Osteocyte (in vitro differentiated cells): ENCODE data around the gene ZNF605. TPM values are rescaled to one million over a fixed set of nuclear protein-coding genes. Genes with fewer than 3 reads are reported as not detected.
"Not testable (repeated sequence)": the region's sequence is repeated elsewhere in the genome, so short reads cannot be mapped to it uniquely, and the experiment has no call there.

ENCODE experiments used
- DNase-seq: peaks from one replicate; pipeline ENCODE4 v3.0.0; 2021; ENCODE audit warnings: mixed read lengths; ENCODE audit not compliant: unreplicated experiment; ENCODE audit errors: extremely low spot score
- H3K27ac Mint-ChIP-seq: one replicate; pipeline ENCODE4 v1.8.0; 2021; ENCODE audit warnings: mild to moderate bottlenecking, mixed read lengths; ENCODE audit not compliant: unreplicated experiment
- H3K27me3 Mint-ChIP-seq: one replicate; pipeline ENCODE4 v1.8.0; 2021; ENCODE audit warnings: mixed read lengths; ENCODE audit not compliant: unreplicated experiment
- H3K36me3 Mint-ChIP-seq: one replicate; pipeline ENCODE4 v1.8.0; 2021; ENCODE audit warnings: mixed read lengths; ENCODE audit not compliant: unreplicated experiment
- H3K4me1 Mint-ChIP-seq: one replicate; pipeline ENCODE4 v1.8.0; 2021; ENCODE audit warnings: mixed read lengths; ENCODE audit not compliant: unreplicated experiment
- H3K4me3 Mint-ChIP-seq: one replicate; pipeline ENCODE4 v1.8.0; 2021; ENCODE audit warnings: mild to moderate bottlenecking, moderate library complexity, mixed read lengths; ENCODE audit not compliant: unreplicated experiment
- H3K9me3 Mint-ChIP-seq: one replicate; pipeline ENCODE4 v1.8.0; 2021; ENCODE audit warnings: mixed read lengths; ENCODE audit not compliant: unreplicated experiment
- total RNA-seq: library from RNA; stranded (reverse); gene quantifications from 2 replicates; pipeline ENCODE4 v1.2.1, GENCODE V29; 2021
- TF ChIP-seq, protein P1 (sequence below): fragments of 200-600 bp; sonication (generic); IDR thresholded peaks from 2 replicates; pipeline ENCODE4 v1.5.0; 2021; ENCODE audit warnings: antibody characterized with exemption, mild to moderate bottlenecking, moderate library complexity

ZNF605 gene
- total RNA-seq, 1 donor from 2014 or later, result 17.8 TPM

- H3K4me1 Mint-ChIP-seq, result no peaks in the 10 kb centered on the region
- no peak overlapping the region for H3K27ac Mint-ChIP-seq
- peaks cover 28% of the 10 kb centered on the region for H3K9me3 Mint-ChIP-seq
- H3K36me3 Mint-ChIP-seq, result peaks cover 51% of the 10 kb centered on the region
- TF ChIP-seq, protein P1, sequence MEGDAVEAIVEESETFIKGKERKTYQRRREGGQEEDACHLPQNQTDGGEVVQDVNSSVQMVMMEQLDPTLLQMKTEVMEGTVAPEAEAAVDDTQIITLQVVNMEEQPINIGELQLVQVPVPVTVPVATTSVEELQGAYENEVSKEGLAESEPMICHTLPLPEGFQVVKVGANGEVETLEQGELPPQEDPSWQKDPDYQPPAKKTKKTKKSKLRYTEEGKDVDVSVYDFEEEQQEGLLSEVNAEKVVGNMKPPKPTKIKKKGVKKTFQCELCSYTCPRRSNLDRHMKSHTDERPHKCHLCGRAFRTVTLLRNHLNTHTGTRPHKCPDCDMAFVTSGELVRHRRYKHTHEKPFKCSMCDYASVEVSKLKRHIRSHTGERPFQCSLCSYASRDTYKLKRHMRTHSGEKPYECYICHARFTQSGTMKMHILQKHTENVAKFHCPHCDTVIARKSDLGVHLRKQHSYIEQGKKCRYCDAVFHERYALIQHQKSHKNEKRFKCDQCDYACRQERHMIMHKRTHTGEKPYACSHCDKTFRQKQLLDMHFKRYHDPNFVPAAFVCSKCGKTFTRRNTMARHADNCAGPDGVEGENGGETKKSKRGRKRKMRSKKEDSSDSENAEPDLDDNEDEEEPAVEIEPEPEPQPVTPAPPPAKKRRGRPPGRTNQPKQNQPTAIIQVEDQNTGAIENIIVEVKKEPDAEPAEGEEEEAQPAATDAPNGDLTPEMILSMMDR, result no peak
- no peak overlapping the region for H3K4me3 Mint-ChIP-seq
- no peak for DNase-seq
- H3K27me3 Mint-ChIP-seq, result no peaks in the 10 kb centered on the region
Measured at GRCh38 chr12:132937476-132937875, 18.6 kb downstream of the ZNF605 start.

GRCh38 chr12:132936921-132937320 is 19.2 kb downstream of the ZNF605 start:
- H3K36me3 Mint-ChIP-seq, result peaks cover 52% of the 10 kb centered on the region
- H3K4me1 Mint-ChIP-seq, H3K27ac Mint-ChIP-seq, H3K27me3 Mint-ChIP-seq, H3K4me3 Mint-ChIP-seq: not testable (repeated sequence)
- DNase-seq, result peak; percentile 51
- H3K9me3 Mint-ChIP-seq, result peaks cover 25% of the 10 kb centered on the region

DNA sequence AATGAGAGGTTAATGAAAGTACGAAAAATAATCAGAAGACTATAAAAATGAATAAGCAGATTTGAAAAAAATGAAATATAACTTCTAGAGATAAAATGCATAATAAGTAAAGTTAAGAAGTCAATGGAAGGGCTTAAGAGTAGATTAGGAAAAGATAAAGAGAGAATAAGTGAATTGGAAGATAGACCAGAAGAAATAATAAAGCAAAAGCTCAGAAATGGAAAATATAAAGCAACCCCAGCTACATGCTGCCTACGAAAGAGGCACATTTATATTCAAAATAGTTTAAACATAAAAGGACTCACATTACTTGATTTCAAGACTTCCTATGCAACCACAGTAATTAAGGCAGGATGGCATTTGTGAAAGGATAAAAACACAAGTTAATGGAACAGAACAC is 19.9 kb downstream of the ZNF605 start:
- TF ChIP-seq, protein P1, result no peak
- no peaks in the 10 kb centered on the region for H3K27me3 Mint-ChIP-seq
- no peak overlapping the region for H3K4me3 Mint-ChIP-seq
- DNase-seq, result no peak
- no peak overlapping the region for H3K27ac Mint-ChIP-seq
- H3K4me1 Mint-ChIP-seq, result no peaks in the 10 kb centered on the region
- peaks cover 53% of the 10 kb centered on the region for H3K36me3 Mint-ChIP-seq
- peaks cover 27% of the 10 kb centered on the region for H3K9me3 Mint-ChIP-seq

- Mint-ChIP-seq H3K9me3 (peaks cover 63% of the 10 kb centered on the region), H3K27me3 (no peaks in the 10 kb centered on the region), H3K36me3 (peaks cover 86% of the 10 kb centered on the region), H3K4me1 (no peaks in the 10 kb centered on the region), H3K27ac (no peak overlapping the region), H3K4me3 (no peak overlapping the region)
- no peak for DNase-seq
- TF ChIP-seq, protein P1, result no peak
Measured at GRCh38 chr12:132926415-132926833, 29.7 kb downstream of the ZNF605 start.

- DNase-seq, result no peak
- Mint-ChIP-seq H3K27me3 (no peaks in the 10 kb centered on the region), H3K36me3 (peaks cover 85% of the 10 kb centered on the region), H3K9me3 (peaks cover 63% of the 10 kb centered on the region), H3K4me3 (no peak overlapping the region), H3K27ac (no peak overlapping the region), H3K4me1 (no peaks in the 10 kb centered on the region)
- TF ChIP-seq, protein P1, result no peak
Measured at GRCh38 chr12:132925597-132926414, 30.3 kb downstream of the ZNF605 start.
